ENCODE measurements around the gene ZNF157.
"Not testable (repeated sequence)": the region's sequence is repeated elsewhere in the genome, so short reads cannot be mapped to it uniquely, and the experiment has no call there.

The ZNF157 gene

DNA sequence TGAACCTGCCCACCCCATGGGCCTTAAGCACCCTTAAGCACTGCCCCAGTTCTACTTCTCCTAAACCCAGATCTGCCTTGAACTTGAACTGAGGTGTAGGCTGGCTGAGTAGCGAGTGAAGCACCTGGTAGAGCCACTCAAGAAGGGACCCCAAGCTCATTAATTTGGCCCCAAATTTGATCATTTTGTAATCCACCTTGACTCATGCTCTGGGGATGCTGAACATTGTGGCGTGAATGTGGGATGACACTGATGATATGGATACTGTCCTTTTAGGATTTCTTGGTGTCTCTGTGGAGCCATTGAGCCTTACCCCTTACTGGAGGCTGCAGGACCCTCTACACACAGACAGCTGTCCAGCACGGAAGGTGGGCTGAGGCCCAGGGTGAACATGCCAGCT, at the start of gene ZNF157:
Gene ZNF157, plus strand, starts transcription at position 301 of the 400 bp plus-strand sequence. Its CDS starts 91 bp downstream, at position 392.
- DNase-seq: no peak

DNA sequence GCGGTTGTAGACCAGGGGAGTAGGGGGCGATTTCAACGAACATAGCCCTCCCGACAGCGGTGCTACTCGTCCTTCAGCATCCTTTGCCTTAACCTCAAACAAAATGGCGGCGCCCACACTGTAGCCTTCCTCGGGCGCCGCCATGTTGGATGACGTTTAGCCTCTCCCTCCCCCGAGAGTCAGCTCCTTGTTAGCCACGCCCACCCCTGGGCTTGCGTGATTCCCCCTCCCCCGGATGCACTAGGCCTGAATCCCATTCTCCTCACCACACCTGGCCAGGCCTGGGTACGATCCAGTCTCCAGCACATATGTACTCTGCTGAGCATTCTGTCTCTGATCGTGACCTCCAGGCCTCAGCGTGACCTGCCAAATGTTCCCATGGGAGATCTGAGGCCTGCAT, 49.0 kb upstream of the ZNF157 start:
- DNase-seq: no peak

DNA sequence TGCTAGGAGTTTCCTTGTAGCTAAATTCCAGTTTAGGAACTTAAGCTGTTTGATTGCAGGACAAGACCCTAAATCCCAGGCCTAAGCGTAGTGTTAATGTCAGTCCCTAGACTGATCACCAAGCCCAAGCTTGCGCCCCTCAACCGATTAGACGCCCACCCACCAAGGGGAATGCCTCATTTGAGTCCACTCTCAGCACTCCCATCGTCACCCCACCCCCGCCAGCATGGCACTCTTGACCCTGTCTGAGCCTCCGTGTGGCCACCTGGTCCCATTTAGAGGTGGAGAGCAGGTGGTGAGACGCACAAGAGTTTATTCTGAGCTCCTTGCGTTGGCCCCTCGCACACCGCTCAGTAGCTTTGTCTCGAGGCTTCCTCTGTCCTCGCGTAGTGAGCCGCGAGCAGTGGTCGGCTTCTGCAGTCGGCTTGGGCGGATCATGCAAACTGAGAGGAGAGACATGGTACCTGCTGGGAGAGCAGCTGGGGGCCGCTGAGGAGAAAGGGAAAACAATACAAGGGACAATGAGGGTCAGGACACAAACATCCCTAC, 48.5 kb upstream of the ZNF157 start:
- DNase-seq: no peak

DNA sequence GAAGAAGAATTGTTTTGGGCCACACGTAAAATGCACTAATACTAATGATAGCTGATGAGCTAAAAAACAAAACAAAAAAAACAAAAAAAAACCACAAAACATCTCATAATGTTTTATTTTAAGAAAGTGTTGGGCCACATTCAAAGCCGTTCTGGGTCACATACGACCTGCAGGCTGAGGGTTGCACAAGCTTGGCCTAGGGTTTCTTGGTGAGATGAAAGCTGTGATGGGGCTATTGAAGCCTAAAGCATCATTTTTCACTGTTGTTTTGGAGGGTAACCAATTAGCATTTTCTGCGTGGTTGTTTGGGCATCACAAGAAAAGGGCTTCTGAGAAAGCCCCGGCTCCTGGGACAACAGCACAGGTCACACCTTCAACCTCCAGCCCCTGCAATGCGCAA, 42.5 kb upstream of the ZNF157 start:
- DNase-seq: no peak

DNA sequence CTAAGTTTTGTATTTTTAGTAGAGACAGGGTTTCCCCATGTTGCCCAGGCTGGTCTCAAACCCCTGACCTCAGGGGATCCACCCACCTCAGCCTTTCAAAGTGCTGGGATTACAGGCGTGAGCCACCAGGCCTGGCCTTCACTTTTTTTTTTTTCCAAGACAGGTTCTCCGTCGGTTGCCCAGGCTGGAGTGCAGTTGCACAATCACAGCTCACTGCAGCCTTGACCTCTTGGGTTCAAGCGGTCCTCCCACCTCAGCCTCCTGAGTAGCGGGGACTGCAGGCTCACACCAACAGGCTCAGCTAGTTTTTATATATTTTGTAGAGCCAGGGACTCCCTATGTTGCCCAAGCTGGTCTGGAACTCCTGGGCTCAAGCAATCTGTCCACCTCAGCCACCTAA, 37.6 kb upstream of the ZNF157 start:
- DNase-seq: not testable (repeated sequence)

DNA sequence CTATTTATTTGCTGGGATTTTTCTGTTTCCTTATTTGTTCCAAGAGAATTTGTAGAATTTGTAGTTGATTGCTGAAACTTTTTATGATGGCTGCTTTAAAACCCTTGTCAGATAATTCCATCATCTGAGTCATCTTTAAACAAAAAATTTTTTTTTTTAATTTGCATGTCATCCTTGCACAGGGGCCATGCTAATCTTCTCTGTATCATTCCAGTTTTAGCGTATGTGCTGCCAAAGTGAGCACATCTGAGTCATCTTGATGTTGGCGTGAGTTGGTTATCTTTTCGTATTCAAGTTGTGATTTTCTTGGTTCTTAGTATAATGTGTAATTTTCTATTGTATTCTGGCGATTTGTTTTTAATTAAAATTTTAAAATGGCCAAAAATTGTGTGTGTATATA, 18.7 kb upstream of the ZNF157 start:
- DNase-seq: no peak

DNA sequence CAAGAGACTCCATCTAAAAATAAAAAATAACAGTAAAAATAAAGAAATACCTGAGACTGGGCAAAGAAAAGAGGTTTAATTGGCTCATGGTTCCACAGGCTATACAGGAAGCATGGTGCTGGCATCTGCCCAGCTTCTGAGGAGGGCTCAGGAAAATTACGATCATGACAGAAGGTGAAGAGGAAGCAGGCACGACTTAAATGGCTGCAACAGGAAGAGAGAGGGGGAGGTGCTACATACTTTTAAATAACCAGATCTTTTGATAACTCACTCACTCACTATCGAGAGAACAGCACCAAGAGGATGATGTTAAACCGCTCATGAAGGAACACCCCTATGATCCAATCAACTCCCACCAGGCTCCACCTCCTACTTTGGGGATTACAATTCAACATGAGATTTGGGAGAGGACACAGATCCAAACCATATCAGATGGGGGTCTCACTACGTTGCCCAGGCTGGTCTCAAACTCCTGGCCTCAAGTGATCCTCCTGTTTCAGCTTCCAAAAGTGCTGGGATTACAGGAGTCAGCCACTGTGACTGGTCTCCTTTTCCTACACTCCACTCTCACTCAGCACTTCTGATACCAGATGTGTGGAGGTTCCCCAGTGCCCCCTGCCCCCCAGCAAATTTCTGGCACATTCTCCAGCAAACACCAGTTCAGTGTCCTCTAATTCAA, 11.9 kb upstream of the ZNF157 start:
- no peak for DNase-seq

DNA sequence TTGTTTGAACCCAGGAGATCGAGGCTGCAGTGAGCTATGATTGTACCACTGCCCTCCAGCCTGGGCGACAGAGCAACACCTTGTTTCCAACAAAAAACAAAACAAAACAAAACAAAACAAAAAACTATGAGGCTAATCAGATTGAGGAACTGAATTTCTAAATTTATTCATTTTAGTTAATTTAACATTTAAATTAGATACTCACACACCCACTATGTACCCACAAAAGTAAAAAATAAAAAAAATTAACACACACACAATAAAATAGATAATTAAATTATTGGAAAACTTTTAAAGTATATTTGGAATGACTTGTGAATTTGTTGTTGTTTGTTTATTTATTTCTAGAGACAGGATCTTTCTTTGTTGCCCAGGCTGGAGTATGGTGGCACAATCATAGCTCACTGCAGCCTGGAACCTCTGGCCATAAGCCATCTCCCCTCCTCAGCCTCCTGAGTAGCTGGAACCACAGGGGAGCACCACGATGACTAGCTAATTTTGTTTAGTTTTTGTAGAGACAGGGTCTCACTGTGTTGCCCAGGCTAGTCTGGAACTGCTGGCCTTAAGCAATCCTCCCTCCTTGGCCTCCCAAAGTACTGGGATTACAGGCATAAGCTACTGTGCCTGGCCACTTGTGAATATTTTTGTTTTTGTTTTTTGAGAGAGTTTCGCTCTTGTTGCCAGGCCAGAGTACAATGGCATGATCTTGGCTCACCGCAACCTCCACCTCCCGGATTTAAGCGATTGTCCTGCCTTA, 9.8 kb upstream of the ZNF157 start:
- no peak for DNase-seq

DNA sequence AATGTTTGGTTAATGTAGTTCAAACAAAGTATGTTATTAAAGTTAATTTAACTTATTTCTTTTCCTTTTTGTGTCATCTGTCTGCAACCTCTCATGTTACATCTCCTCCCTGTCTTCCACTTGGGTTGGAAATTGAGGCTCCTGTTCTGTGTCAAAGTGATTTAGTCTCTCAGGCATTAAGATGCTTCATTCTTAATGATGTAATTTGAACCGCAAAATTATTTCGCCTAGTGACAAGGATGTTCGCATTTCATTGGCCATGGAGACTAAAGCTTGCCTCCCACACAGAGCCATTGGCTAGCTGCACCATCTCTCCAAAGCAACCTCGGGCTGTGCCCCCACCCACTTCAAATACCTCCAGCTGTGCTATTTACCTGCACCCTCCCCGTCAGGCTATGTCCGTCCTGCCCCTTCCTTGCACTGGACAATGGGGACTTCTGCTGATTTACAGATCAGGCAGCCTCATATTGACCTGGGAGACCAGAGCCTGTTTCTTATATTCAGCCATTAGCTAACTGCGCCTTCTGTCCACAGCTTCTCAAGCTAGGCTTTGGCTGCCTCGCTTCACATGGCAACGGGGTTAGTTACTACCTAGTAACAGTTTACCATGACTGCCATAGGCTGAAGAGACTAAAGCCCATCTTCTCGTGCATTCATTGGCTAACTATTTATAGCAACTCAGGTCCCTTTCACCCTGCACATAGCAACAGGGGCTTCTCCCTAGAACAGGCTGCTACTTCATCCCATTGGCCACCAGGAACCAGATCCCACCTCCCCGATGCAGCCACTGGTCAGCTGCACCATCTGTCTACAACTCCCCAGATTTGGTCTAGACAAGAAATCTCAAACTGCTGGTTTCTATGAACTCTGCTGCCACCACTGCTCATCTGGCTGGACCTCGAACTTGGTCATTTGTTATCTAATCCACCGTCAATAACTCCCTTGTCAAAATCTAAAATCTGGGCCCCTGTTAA, 8.6 kb upstream of the ZNF157 start:
- DNase-seq: peak; percentile 75

DNA sequence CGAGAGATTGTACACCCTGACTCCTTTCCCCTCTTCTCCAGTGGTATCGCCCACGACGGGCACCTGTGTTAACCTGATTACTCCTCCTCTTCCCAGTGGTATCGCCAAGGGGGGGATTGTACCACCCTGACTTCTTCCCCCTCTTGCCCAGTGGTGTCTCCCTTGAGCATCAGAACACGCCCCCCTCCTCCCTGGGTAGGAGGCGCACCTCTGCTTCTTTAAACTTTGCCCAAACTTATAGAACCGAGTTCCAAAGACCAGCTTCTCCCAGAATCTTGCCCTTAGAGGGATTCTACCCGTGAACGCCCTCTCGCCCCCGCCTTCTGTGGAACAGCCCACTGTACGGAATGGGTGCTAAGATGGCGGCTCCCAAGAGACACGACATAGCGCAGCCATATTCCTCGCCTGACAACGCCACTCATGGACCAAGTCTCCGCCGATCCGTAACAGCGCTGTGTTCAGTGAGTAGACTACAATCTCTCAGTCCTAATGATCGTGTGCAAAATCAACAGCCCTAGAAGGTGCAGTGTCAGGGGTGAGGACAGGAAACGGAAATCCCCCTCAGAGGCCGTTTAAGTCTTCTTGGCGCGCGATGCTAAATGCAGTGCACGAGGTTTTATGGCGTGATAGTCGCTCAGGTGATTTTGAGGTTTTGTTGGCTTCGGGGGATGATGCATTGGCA, 4.2 kb upstream of the ZNF157 start:
- peak; percentile 79 for DNase-seq

DNA sequence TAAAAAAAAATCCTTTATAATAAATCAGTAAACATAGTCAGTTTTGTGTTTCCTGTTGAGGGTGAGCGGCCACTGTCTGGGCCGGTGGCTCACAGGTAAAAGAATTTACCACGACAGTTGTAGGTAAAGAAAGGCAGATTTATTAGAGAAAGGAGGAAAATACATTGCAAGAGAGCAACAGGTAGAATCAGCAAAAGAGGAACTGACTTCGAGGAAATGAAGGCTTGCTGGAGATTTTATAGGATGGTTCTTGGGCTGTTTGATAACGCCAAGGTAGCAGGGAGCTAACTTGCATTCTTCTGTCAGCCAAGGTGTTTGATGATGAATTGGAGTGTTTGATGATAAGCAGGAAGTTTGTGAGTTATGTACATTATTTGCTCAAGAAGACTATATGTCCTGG, 2.8 kb downstream of the ZNF157 start:
- no peak for DNase-seq

DNA sequence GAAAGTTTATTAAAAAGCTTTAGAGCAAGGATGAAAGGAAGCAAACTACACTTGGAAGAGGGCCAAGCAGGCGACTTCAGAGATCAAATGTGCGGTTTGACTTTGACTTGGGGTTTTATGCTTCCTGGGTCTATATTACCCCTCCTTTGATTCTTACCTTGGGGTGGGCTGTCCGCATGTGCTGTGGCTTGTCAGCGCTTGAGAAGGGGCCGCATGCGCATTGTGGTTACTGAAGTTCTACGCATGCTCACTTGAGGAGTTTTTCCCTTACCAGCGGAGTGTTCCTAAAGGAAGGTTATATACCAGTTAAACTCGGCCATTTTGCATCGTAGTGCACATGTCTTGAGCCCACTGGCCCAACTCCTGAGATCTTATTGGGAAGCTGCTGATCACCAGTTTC, 9.9 kb downstream of the ZNF157 start:
- DNase-seq: no peak

DNA sequence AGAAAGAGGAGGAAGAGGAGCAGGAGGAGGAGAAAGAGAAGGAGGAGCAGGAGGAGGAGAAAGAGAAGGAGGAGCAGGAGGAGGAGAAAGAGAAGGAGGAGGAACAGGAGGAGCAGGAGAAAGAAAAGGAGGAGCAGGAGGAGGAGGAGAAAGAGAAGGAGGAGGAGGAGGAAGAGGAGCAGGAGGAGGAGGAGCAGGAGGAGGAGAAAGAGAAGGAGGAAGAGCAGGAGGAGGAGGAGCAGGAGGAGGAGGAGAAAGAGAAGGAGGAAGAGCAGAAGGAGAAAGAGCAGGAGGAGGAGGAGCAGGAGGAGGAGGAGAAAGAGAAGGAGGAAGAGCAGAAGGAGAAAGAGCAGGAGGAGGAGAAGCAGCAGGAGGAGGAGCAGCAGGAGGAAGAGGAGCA, 10.5 kb downstream of the ZNF157 start:
- DNase-seq: not testable (repeated sequence)

DNA sequence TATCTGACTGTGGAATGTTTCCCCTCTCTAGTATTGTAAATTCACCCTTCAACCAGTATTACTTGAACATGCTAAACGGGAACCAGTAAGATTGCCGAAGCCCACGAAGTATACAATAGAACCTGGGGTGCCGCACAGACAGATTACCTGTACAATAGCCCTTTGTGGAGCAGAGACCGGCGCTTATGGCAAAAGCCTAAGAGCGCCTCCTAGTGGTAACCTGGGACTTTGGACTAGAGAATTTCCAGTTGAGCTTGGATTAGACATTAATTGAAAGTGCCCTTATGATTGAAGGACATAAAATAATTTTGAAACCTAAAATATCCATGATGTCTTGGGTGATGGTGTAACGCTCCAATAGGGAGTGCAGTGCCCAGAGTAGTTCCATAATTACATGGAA, 14.1 kb downstream of the ZNF157 start:
- DNase-seq: peak; percentile 63

DNA sequence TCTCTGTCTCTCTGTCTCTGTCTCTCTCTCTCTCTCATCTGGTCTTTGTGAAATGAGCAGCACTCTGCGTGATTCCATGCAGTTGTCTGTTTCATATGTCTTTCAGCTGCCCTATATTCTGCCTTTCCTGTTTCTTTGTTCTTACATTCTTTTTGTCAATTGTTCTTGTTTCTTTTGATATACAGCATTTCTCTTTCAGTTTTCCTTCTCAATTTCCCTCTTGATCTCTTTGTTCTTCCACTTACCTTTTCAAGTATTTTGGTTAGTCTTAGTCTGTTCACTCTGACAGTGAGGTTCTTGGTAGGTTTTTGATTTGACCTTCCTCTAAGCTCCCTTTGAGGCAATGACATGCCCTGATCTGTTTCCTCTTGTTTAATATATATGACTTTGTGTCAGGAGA, 20.4 kb downstream of the ZNF157 start:
- DNase-seq: no peak

DNA sequence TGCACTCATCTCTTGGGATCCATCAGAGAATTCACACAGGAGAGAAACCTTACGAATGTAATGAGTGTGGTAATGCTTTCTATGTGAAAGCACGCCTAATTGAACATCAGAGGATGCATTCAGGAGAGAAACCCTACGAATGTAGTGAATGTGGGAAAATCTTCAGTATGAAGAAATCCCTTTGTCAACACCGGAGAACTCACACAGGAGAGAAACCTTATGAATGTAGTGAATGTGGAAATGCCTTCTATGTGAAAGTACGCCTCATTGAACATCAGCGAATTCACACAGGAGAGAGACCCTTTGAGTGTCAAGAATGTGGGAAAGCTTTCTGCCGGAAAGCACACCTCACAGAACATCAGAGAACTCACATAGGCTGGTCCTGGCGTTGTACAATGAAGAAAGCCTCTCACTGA, 42.8 kb downstream of the ZNF157 start:
- DNase-seq: no peak

DNA sequence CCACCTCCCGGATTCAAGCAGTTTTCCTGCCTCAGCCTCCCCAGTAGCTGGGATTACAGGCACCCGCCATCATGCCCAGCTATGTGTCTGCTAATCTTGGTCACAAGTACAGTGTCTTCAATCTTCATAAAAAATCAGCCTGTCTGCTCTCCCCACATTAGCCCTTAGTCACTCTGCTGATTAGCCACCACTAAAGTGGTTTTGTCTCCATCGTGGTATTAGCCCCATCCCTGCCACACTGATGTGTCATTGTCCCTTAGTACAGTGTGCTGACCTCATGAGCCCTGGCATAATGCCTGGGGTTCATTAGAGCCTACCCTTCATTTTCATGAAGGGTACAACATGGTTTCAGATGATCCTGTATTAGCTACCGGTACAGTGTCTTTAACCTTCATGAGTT, 49.9 kb downstream of the ZNF157 start:
- DNase-seq: no peak

DNA sequence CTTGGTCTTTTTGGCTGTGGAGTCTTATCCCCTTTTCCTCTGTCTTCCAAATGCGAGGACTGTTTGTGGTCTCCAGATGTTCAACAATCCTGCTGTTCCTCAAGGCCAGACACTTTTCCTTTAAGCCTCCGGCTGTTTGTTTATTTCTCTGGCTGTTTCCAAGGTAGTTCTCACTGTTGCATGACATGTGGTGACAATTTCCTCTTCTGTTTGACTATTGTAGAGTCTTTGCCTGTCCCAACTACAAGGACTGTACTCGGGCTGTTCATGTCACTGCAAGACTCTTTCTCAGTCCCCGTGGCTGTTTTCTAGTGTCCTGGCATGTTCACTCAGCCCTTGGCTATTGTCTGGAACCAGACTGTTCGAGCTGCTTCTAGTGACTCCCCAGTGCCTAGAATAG, 50.6 kb downstream of the ZNF157 start:
- no peak for DNase-seq

DNA sequence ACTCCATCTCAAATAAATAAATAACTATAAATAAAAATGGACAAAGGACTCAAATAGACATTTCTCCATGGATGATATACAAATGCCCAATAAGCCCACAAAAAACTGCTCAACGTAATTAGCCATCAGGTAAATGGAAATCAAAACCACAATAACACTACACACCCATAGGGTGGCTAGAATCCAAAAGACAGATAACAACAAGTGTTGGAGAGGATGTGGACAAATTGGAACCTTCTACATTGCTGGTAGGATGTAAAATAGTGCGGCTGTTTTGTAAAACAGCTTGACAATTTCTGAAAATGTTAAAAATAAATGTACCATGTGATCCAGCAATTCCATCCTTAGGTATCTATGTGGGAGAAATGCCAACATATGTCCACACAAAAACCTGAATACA, 52.1 kb downstream of the ZNF157 start:
- DNase-seq: no peak

DNA sequence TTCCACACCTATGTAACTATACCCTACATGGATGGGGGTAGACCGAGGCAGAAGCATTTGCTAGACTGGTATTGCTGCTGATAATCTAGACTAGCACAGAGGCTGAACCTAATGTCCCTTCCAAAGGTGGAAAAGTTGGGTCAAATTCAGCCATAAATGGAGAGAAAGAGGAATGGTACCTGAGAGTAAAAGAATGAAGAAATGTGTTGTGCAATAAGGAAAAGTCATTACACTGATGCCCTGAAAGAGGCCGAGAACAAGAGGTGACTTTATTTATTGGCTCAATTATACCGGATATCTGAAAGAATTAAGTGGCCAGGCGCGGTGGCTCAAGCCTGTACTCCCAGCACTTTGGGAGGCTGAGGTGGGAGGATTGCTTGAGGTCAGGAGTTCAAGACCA, 60.5 kb downstream of the ZNF157 start:
- no peak for DNase-seq

DNA sequence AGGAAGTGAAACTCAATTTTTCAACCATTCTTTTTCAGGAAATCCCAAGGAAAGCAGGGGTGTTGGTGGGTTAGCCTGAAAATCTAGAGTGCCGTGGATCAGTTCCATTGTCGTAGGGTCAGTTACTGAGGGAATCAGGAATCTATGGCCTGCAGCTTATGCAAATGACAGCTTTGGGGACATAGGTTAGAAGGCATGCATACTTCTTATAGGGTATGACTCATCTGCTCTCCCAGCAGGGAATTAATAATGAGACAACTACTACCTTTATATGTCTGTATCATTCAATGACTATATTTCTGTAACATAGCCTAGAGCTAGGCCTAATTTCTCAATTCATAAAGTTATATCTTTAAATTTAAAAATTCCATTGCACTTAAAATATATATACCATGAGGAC, 76.1 kb downstream of the ZNF157 start:
- DNase-seq: no peak

DNA sequence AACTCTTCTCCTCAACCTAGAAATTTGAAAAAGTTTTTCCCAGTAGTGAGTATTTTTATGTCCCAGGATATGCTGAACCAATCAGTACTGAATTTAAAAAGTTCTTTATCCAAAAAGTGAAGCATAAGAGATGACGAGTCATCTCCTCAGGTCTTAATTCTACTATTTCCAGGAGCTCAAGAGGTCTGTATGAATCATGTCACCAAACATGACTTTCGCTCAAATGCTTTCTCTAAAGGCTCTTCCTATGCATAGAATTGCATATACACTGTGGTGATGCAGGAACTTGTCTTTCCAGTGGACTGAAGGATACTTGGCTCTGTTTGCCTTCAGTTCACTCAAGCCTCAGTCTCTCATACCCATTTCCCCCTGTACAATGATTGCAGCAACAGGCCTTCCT, 76.6 kb downstream of the ZNF157 start:
- DNase-seq: no peak

DNA sequence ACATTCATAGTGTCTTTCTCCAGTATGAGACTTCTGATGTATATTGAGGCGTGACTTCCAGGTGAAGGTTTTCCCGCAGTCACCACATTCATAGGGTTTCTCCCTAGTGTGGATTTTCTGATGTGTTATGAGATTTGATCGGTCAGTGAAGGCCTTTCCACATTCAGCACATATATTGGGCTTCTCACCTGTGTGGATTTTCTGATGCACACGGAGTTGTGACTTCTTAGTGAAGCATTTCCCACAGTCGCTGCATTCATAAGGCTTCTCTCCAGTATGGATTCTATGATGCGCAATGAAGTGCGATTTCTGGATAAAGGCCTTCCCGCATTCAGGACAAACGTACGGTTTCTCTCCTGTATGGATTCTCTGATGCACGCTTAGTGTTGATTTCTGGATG, 77.2 kb downstream of the ZNF157 start:
- DNase-seq: no peak
